CD4-positive, alpha-beta T cell treated with Interleukin-12 subunit alpha and Interleukin-12 subunit beta, for 1 hour (primary cell): Measurements from ENCODE around the gene LUM.

Experiments
- DNase-seq: peaks from one replicate; pipeline ENCODE4 v3.0.0-alpha.2; 2020

The LUM gene, protein sequence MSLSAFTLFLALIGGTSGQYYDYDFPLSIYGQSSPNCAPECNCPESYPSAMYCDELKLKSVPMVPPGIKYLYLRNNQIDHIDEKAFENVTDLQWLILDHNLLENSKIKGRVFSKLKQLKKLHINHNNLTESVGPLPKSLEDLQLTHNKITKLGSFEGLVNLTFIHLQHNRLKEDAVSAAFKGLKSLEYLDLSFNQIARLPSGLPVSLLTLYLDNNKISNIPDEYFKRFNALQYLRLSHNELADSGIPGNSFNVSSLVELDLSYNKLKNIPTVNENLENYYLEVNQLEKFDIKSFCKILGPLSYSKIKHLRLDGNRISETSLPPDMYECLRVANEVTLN

GRCh38 chr12:91111366-91112325, at the start of gene LUM:
LUM (minus strand) TSS chr12:91111494; CDS start chr12:91108979, 2,515 bp downstream.
- DNase-seq: no peak

- no peak for DNase-seq
Measured at GRCh38 chr12:91161009-91161408, 49.7 kb upstream of the LUM start.

DNA sequence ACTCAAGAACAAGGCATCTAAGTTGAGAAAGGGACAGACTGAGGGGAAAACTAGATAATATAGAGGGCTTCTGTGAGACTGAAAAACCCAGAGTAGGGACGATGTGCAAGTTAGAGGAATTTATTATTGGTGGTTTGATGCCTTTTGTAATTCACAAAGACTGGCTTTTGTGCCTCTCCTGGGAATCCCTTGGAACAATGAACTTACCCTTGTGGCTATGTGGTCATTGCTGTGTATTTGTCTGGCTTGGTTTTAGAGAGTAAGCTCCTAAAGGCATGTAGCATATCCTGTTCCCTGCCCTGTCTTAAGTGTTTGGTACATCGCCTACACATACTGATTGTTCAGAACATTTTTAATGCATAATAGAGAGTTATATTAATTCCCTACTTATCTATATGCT, 44.7 kb upstream of the LUM start:
- DNase-seq: no peak

DNA sequence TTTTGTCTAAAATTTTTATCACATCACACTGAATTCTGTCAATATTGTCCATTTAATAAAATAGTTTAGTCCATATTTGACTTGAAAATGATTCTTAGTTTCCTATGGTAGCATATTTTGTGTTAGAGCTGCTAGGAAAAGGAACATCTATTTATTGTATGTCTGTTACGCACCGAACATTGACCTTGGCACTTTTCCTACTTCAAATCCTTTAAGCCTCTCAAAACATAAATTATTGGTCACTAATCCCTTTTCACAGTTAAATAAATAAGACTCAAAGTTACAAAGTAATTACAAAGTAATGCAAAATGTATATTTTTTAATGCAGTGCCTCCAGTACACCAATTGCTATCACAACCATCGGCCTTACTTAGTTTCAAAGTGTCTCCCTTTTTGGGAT, 42.8 kb upstream of the LUM start:
- DNase-seq: no peak

- no peak for DNase-seq
Measured at GRCh38 chr12:91144053-91144452, 32.8 kb upstream of the LUM start.

DNA sequence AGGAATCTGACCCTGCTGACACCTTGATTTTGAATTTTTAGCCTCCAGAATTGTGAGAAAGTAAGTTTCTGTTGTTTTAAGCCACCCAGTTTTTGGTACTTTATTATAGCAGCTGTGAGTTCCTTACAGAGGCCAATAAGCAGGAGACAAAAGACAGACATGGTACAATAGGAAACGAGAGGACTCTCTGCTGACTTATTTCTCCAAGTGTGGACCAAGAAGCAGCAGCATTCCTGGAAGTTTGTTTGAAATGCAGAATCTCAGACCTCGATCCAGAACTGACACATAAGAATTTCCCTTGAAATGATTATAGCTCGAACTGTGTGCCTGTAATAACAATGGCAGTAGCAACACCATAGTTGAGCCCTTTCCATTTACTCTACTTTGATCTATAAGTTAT, 31.9 kb upstream of the LUM start:
- no peak for DNase-seq

DNA sequence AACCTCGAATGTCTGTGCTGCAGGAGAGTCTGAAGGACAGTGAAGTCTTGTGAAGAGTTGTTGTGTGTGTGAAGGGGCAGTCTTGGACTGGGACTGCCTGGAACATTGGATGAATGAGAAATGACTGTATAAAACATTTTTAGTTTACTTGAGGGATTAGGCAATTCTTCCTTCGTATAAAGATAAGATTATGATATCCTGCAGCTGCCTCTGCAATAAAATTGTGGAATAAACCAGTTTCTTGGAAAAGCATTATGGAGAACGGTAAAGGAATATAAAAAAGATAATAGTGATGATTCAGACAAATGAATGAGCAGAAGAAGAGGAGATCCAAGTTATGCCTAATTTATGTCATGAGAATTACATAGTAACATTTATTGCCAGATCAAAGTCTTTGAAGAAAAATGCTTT, 30.9 kb upstream of the LUM start:
- DNase-seq: no peak

GRCh38 chr12:91140026-91140931, 29.0 kb upstream of the LUM start:
- DNase-seq: no peak

- no peak for DNase-seq
Measured at GRCh38 chr12:91139286-91139685, 28.0 kb upstream of the LUM start.

GRCh38 chr12:91138337-91138920, 27.1 kb upstream of the LUM start:
- no peak for DNase-seq

- no peak for DNase-seq
Measured at GRCh38 chr12:91133871-91134270, 22.6 kb upstream of the LUM start.

- DNase-seq: no peak
Measured at GRCh38 chr12:91129662-91130362, 18.5 kb upstream of the LUM start.

GRCh38 chr12:91127751-91128150, 16.5 kb upstream of the LUM start:
- DNase-seq: no peak

DNA sequence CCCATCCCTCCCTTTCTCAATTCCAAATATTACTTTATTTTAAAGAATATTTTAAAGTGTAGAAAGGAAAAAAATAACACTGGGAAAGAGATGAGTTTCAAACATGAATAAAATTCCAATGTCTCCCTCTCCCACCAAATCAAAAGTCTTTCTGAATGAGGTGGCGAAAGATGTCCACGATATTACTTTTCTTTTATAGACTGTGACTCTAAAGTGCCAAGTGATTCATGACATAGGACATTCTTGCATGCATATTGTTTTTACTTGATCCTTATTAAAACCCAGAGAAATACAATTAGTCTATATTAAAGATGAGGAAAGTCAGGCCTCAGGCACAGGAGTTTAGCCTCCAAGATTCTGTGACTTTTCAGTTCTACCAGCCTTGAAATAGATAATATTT, 16.0 kb upstream of the LUM start:
- DNase-seq: no peak

DNA sequence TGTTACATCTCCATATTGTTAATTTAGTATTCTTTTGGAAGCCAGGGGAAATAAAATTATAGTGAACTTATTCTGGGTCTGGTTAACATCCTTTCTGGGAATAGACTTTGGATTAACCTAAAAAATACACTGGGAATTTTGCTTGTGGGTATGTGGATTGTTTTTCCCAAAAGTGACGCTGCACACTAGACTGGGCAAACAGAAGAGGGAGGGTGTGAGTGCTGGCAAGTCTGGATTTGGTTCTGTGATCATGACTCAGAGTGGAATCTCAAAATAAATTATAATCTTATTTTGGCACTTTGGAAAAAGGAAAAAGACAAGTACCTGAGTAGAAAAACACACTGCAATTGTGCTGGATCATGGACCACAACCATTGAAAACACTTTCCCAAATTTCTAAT, 15.2 kb upstream of the LUM start:
- no peak for DNase-seq

DNA sequence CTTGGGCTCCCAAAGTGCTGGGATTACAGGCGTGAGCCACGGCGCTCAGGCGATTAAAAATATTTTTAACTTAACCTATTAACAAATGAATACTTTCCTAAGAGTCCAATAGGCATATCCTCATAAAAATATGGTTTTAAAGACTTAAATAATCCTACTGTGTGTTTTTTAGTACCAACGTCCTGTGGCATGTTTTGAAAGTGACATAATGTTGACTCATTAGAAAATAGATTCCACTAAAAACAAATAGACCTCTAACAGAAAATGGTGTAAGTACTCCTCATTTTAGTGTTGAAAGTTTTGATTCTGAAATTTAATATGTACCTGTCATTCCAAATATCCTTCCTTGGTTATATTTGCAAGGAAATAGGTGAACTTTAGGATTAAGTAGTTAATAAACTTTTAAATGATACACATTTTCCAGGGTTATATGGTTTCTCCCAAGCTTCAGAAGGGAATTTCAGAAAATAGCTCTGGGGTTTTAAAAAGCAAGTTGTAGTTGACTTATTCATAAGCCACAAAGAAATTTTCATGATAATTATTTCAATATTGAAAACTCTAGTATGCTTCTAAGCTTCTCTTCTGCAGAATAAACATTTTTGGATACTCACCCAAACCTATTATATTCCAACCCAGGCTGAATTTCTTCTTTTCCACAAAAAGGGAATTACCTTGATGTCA, 12.1 kb upstream of the LUM start:
- DNase-seq: no peak

- DNase-seq: no peak
Measured at GRCh38 chr12:91120781-91121180, 9.5 kb upstream of the LUM start.

- DNase-seq: no peak
Measured at GRCh38 chr12:91119089-91119488, 7.8 kb upstream of the LUM start.

GRCh38 chr12:91113621-91114020, 2.3 kb upstream of the LUM start:
- no peak for DNase-seq

GRCh38 chr12:91110311-91110924, 876 bp downstream of the LUM start:
- no peak for DNase-seq
